IMR-90 (cell line): ENCODE measurements around the gene PEAK1. TPM values are rescaled to one million over a fixed set of nuclear protein-coding genes. Genes with fewer than 3 reads are reported as not detected.

Experiments used
- ATAC-seq: fragments of 200-7000 bp; cut with Tn5 transposase; 2 replicates; pipeline ENCODE4 v1.9.1; 2020; ENCODE audit warnings: low read depth, mild to moderate bottlenecking, moderate library complexity
- BruUV-seq: library from RNA; stranded (reverse); fragments of 400-500 nt; replicated peaks from 2 replicates; lab custom pipeline; 2021; lab: Mats Ljungman, UMichigan
- CTCF ChIA-PET: fragments of 300-600 bp; formaldehyde crosslinking; extraction: SDS; loops from one replicate; lab custom pipeline; 2021; ENCODE audit warnings: antibody characterized with exemption; lab: Yijun Ruan, JAX
- POLR2A ChIA-PET: fragments of 300-600 bp; sonication (Branson Sonifier 250); formaldehyde crosslinking; loops from one replicate; lab custom pipeline; 2022; ENCODE audit warnings: antibody characterized with exemption; ENCODE audit not compliant: unreplicated experiment; lab: Charles Lee
- DNase-seq: peaks from one replicate; pipeline ENCODE4 v3.0.0; 2013
- H2AFZ ChIP-seq: replicated peaks from 2 replicates; pipeline ENCODE3; 2013; ENCODE audit warnings: low read length, mild to moderate bottlenecking; ENCODE audit not compliant: poor library complexity
- H2AK5ac ChIP-seq: 2 replicates; pipeline ENCODE4 v1.6.1; 2013; ENCODE audit warnings: low read depth, low read length, inconsistent platforms
- H2AK9ac ChIP-seq: replicated peaks from 2 replicates; pipeline ENCODE3; 2013; ENCODE audit warnings: mild to moderate bottlenecking, low read depth, low read length, moderate library complexity; ENCODE audit not compliant: poor library complexity
- H2BK120ac ChIP-seq: 2 replicates; pipeline ENCODE4 v1.6.1; 2013; ENCODE audit warnings: low read depth, low read length, inconsistent platforms
- H2BK15ac ChIP-seq: 3 replicates; pipeline ENCODE4 v1.6.1; 2013; ENCODE audit warnings: low read depth, low read length, inconsistent platforms
- H2BK20ac ChIP-seq: 2 replicates; pipeline ENCODE4 v1.6.1; 2013; ENCODE audit warnings: low read depth, mild to moderate bottlenecking, inconsistent platforms, low read length, moderate library complexity
- H2BK5ac ChIP-seq: 2 replicates; pipeline ENCODE4 v1.6.1; 2013; ENCODE audit warnings: mild to moderate bottlenecking, low read depth, low read length, inconsistent platforms; ENCODE audit not compliant: poor library complexity, severe bottlenecking
- H3K14ac ChIP-seq: replicated peaks from 2 replicates; pipeline ENCODE4 v1.6.1; 2013; ENCODE audit warnings: low read depth, low read length, inconsistent platforms
- H3K18ac ChIP-seq: 2 replicates; pipeline ENCODE4 v1.6.1; 2013; ENCODE audit warnings: low read depth, low read length, control low read depth
- H3K23ac ChIP-seq: 2 replicates; pipeline ENCODE4 v1.6.1; 2013; ENCODE audit warnings: low read depth, low read length, inconsistent platforms
- H3K27ac ChIP-seq: 2 replicates; pipeline ENCODE4 v1.5.1; 2013; ENCODE audit warnings: mild to moderate bottlenecking, control low read depth, low read length; ENCODE audit not compliant: insufficient read depth
- H3K27me3 ChIP-seq: 2 replicates; pipeline ENCODE4 v1.6.1; 2013; ENCODE audit warnings: low read length; ENCODE audit not compliant: control insufficient read depth, insufficient read depth
- H3K36me3 ChIP-seq: 2 replicates; pipeline ENCODE4 v1.6.1; 2013; ENCODE audit warnings: low read length, mixed read lengths; ENCODE audit not compliant: control insufficient read depth, insufficient read depth
- H3K4ac ChIP-seq: 2 replicates; pipeline ENCODE4 v1.6.1; 2013; ENCODE audit warnings: low read depth, low read length, inconsistent platforms
- H3K4me1 ChIP-seq: 2 replicates; pipeline ENCODE4 v1.6.1; 2013; ENCODE audit warnings: low read length, mixed read lengths; ENCODE audit not compliant: control insufficient read depth, insufficient read depth
- H3K4me2 ChIP-seq: 2 replicates; pipeline ENCODE4 v1.6.1; 2013; ENCODE audit warnings: low read depth, mild to moderate bottlenecking, control low read depth, low read length, moderate library complexity
- H3K4me3 ChIP-seq: 2 replicates; pipeline ENCODE4 v1.5.1; 2013; ENCODE audit warnings: low read depth, mild to moderate bottlenecking, control low read depth, low read length, moderate library complexity; ENCODE audit not compliant: insufficient read depth
- H3K56ac ChIP-seq: 2 replicates; pipeline ENCODE4 v1.6.1; 2013; ENCODE audit warnings: low read length, inconsistent platforms; ENCODE audit not compliant: insufficient read depth; ENCODE audit errors: extremely low read depth
- H3K79me1 ChIP-seq, 2 experiments: 2 replicates each; pipeline ENCODE4 v1.6.1; 2013; ENCODE audit warnings: low read length in 2 of 2, inconsistent platforms in 1 of 2, low read depth in 1 of 2
- H3K9ac ChIP-seq: 2 replicates; pipeline ENCODE4 v1.6.1; 2013; ENCODE audit warnings: low read depth, low read length, control low read depth
- H3K9me1 ChIP-seq: 2 replicates; pipeline ENCODE4 v1.6.1; 2013; ENCODE audit warnings: low read length, inconsistent platforms; ENCODE audit not compliant: insufficient read depth
- H3K9me3 ChIP-seq: 2 replicates; pipeline ENCODE4 v1.6.1; 2013; ENCODE audit warnings: low read length; ENCODE audit not compliant: control insufficient read depth, insufficient read depth
- H4K20me1 ChIP-seq: 2 replicates; pipeline ENCODE4 v1.6.1; 2013; ENCODE audit warnings: low read length, inconsistent platforms; ENCODE audit not compliant: insufficient read depth
- H4K5ac ChIP-seq: 2 replicates; pipeline ENCODE4 v1.6.1; 2013; ENCODE audit warnings: mild to moderate bottlenecking, low read depth, low read length, control low read depth
- H4K8ac ChIP-seq, 2 experiments: 2 replicates each; pipeline ENCODE4 v1.6.1; 2013; ENCODE audit warnings: low read depth in 2 of 2, low read length in 2 of 2, control low read depth in 1 of 2, inconsistent platforms in 1 of 2
- H4K91ac ChIP-seq: 2 replicates; pipeline ENCODE4 v1.6.1; 2013; ENCODE audit warnings: low read depth, low read length, inconsistent platforms; ENCODE audit not compliant: insufficient read depth
- BHLHE40 ChIP-seq: fragments of 150-350 bp; IDR thresholded peaks from 2 replicates; pipeline ENCODE4 v1.6.1; 2016; ENCODE audit warnings: mild to moderate bottlenecking, low read depth, low read length
- CEBPB ChIP-seq: IDR thresholded peaks from 2 replicates; pipeline ENCODE4 v1.6.1; 2012; ENCODE audit warnings: low read depth, low read length, improper control_type of control experiment
- CTCF ChIP-seq: conservative IDR thresholded peaks from 2 replicates; pipeline ENCODE4 v1.5.1; 2012; ENCODE audit warnings: mild to moderate bottlenecking, low read depth, low read length, improper control_type of control experiment
- ELK1 ChIP-seq: fragments of 150-350 bp; IDR thresholded peaks from 2 replicates; pipeline ENCODE4 v1.6.1; 2016; ENCODE audit warnings: low read depth, mild to moderate bottlenecking, low read length, moderate library complexity, borderline replicate concordance
- MAFK ChIP-seq: IDR thresholded peaks from 2 replicates; pipeline ENCODE4 v1.6.1; 2012; ENCODE audit warnings: low read depth, low read length, improper control_type of control experiment
- MAZ ChIP-seq: IDR thresholded peaks from 2 replicates; pipeline ENCODE4 v1.6.1; 2012; ENCODE audit warnings: low read depth, mild to moderate bottlenecking, low read length, improper control_type of control experiment, moderate library complexity, borderline replicate concordance
- MXI1 ChIP-seq: IDR thresholded peaks from 2 replicates; pipeline ENCODE4 v1.6.1; 2012; ENCODE audit warnings: low read depth, mild to moderate bottlenecking, low read length, moderate library complexity, borderline replicate concordance
- NFE2L2 ChIP-seq: fragments of 150-350 bp; IDR thresholded peaks from 2 replicates; pipeline ENCODE4 v1.6.1; 2016; ENCODE audit warnings: low read depth, mild to moderate bottlenecking, low read length
- POLR2A ChIP-seq: IDR thresholded peaks from 2 replicates; pipeline ENCODE4 v1.6.1; 2012; ENCODE audit warnings: mild to moderate bottlenecking, low read depth, low read length
- RAD21 ChIP-seq: IDR thresholded peaks from 2 replicates; pipeline ENCODE4 v1.6.1; 2012; ENCODE audit warnings: low read length, improper control_type of control experiment
- RCOR1 ChIP-seq: IDR thresholded peaks from 2 replicates; pipeline ENCODE4 v1.6.1; 2012; ENCODE audit warnings: mild to moderate bottlenecking, low read length, improper control_type of control experiment; ENCODE audit not compliant: insufficient replicate concordance
- SMC3 ChIP-seq: fragments of 150-350 bp; IDR thresholded peaks from 2 replicates; pipeline ENCODE4 v1.6.1; 2016; ENCODE audit warnings: low read depth, mild to moderate bottlenecking, antibody characterized with exemption, low read length, moderate library complexity
- USF2 ChIP-seq: fragments of 150-350 bp; IDR thresholded peaks from 2 replicates; pipeline ENCODE4 v1.6.1; 2017; ENCODE audit warnings: mild to moderate bottlenecking, antibody characterized with exemption, low read length, low read depth
- WGBS, 2 experiments: methylation state at CpG; one replicate each; pipeline versions ENCODE4 v1.1.5 to v1.1.7; 2013; ENCODE audit warnings: missing lambda C conversion rate in 2 of 2; ENCODE audit not compliant: insufficient read length in 1 of 2; ENCODE audit errors: extremely low coverage in 2 of 2; 5-methylcytosine and 5-hydroxymethylcytosine counted together
- dilution Hi-C: fragments of 300-500 bp; cut with HindIII; formaldehyde crosslinking; loops from one replicate; pipeline ENCODE4 v1.14.3; 2018; ENCODE audit warnings: low sequenced_read_pairs; ENCODE audit not compliant: unreplicated experiment
- in situ Hi-C: fragments of 300-500 bp; cut with MboI; formaldehyde crosslinking; loops from 3 replicates; pipeline ENCODE4 v1.14.3; 2019; ENCODE audit warnings: low sequenced_read_pairs, inconsistent platforms, mixed read lengths
- intact Hi-C: fragments of 100-400 bp; cut with micrococcal nuclease; formaldehyde crosslinking; loops from 2 replicates; pipeline ENCODE4 v1.10.0; 2022
- polyA plus RNA-seq, 3 experiments: library from polyadenylated mRNA; depleted of rRNA; stranded (reverse); fragments of >200 nt; gene quantifications; 2 replicates each; pipeline ENCODE4 v1.2.3, GENCODE V29; 2012; ENCODE audit warnings: low replicate concordance in 1 of 3
- total RNA-seq: library from RNA; depleted of rRNA; stranded (reverse); fragments of >200 nt; gene quantifications from 2 replicates; pipeline ENCODE4 v1.2.3, GENCODE V29; 2012

Gene PEAK1
- total and polyA plus RNA-seq, 2 of the 4 experiments (the other 2 are of a cell fraction), result 21.5 to 43.9 TPM

- Histone ChIP-seq H2BK120ac (peak overlapping the region; percentile 89), H3K4me2 (peak overlapping the region; percentile 73), H3K9ac (no peak overlapping the region), H2AFZ (no peak overlapping the region), H4K8ac (peak overlapping the region in 1 of 2 experiments; percentile 58; a peak in 2 of 4 replicates), H4K5ac (peak overlapping the region; percentile 57; the same call in 1 of the 2 replicates), H2BK20ac (peak overlapping the region; percentile 97), H3K9me3 (no peaks in the 10 kb centered on the region), H2AK9ac (no peak overlapping the region), H3K27me3 (no peaks in the 10 kb centered on the region), H2AK5ac (peak overlapping the region; percentile 90), H4K20me1 (peaks cover 21% of the 10 kb centered on the region), H3K36me3 (peaks cover 2% of the 10 kb centered on the region), H4K91ac (peak overlapping the region; percentile 89), H3K27ac (peak overlapping the region; percentile 38; the same call in 1 of the 2 replicates), H3K23ac (peak overlapping the region; percentile 85), H3K79me1 (peaks cover 20 to 53% of the 10 kb centered on the region in 2 experiments), H3K14ac (peak overlapping the region; percentile 81), H3K9me1 (peaks cover 9% of the 10 kb centered on the region), H2BK5ac (peak overlapping the region; percentile 82), H3K18ac (peak overlapping the region; percentile 93; the same call in 1 of the 2 replicates), H3K4me1 (peaks cover 28% of the 10 kb centered on the region), H3K56ac (peak overlapping the region; percentile 50; the same call in 1 of the 2 replicates), H2BK15ac (peak overlapping the region; percentile 79; the same call in 1 of the 3 replicates), H3K4me3 (no peak overlapping the region), H3K4ac (peak overlapping the region; percentile 90)
- peak; percentile 11 for DNase-seq
- TF ChIP-seq BHLHE40 (no peak), POLR2A (no peak), CTCF (no peak), MXI1 (no peak), NFE2L2 (no peak), CEBPB (no peak), ELK1 (no peak), MAZ (no peak), MAFK (no peak), RAD21 (no peak), RCOR1 (no peak), USF2 (no peak), SMC3 (no peak)
- WGBS, 2 experiments, result no CpG with 5 or more reads among the region's 5 CpGs
- ATAC-seq, result no peak
- intact Hi-C loops (loop anchor here (2.0 to 5.0 kb wide), 2 partner anchors 37 to 40 kb away; partner anchors contain the start of genes HMG20A and PEAK1), in situ Hi-C loops (no loop called here), dilution Hi-C loops (no loop called here)
- BruUV-seq, result no TSS peak
- CTCF ChIA-PET, result interaction anchor here (0.6 kb wide), 2 partner anchors 24 to 34 kb away, joined by 4 read pairs; no protein-coding TSS in a partner anchor
- POLR2A ChIA-PET, result no interaction called here
Measured at GRCh38 chr15:77457191-77457904, 37.4 kb upstream of the PEAK1 start.
